ENCODE data around the gene WDR86.
A peak's percentile ranks its signal among the peaks of the same experiment; 100 is the strongest.

WDR86 gene

GRCh38 chr7:151349507-151349853 is 60.4 kb downstream of the WDR86 start:
- H3K27me3 ChIP-seq (ENCODE audit: control insufficient read depth, insufficient read depth, low read length) = no peaks in the 10 kb centered on the region
- H3K9me3 ChIP-seq (ENCODE audit: control insufficient read depth, insufficient read depth, low read depth, low read length) = no peaks in the 10 kb centered on the region
- no peaks in the 10 kb centered on the region for H3K4me1 ChIP-seq (ENCODE audit: control insufficient read depth, insufficient read depth, low read length)
- no peak overlapping the region for H3K27ac ChIP-seq (ENCODE audit: low read depth, low read length)
- H3K36me3 ChIP-seq (ENCODE audit: control insufficient read depth, insufficient read depth, low read length) = peaks cover 66% of the 10 kb centered on the region
- no peak overlapping the region for H3K9ac ChIP-seq (ENCODE audit: low read length)
- H3K4me3 ChIP-seq (ENCODE audit: low read depth, low read length) = no peak overlapping the region

GRCh38 chr7:151348970-151349369 is 60.9 kb downstream of the WDR86 start:
- Histone ChIP-seq H3K4me1 (ENCODE audit: control insufficient read depth, insufficient read depth, low read length) (no peaks in the 10 kb centered on the region), H3K27ac (ENCODE audit: low read depth, low read length) (no peak overlapping the region), H3K9ac (ENCODE audit: low read length) (no peak overlapping the region), H3K36me3 (ENCODE audit: control insufficient read depth, insufficient read depth, low read length) (peaks cover 65% of the 10 kb centered on the region), H3K4me3 (ENCODE audit: low read depth, low read length) (no peak overlapping the region), H3K9me3 (ENCODE audit: control insufficient read depth, insufficient read depth, low read depth, low read length) (no peaks in the 10 kb centered on the region), H3K27me3 (ENCODE audit: control insufficient read depth, insufficient read depth, low read length) (no peaks in the 10 kb centered on the region)

- peaks cover 51% of the 10 kb centered on the region for H3K36me3 ChIP-seq (ENCODE audit: control insufficient read depth, insufficient read depth, low read length)
These were observed 62.6 kb downstream of the WDR86 start for GRCh38 chr7:151347200-151347599.

GRCh38 chr7:151346470-151346769 is 63.4 kb downstream of the WDR86 start:
- peaks cover 43% of the 10 kb centered on the region for H3K36me3 ChIP-seq (ENCODE audit: control insufficient read depth, insufficient read depth, low read length)
- H3K9ac ChIP-seq (ENCODE audit: low read length) = no peak overlapping the region
- H3K4me3 ChIP-seq (ENCODE audit: low read depth, low read length) = no peak overlapping the region
- H3K4me1 ChIP-seq (ENCODE audit: control insufficient read depth, insufficient read depth, low read length) = no peaks in the 10 kb centered on the region
- no peak overlapping the region for H3K27ac ChIP-seq (ENCODE audit: low read depth, low read length)
- no peaks in the 10 kb centered on the region for H3K9me3 ChIP-seq (ENCODE audit: control insufficient read depth, insufficient read depth, low read depth, low read length)
- no peaks in the 10 kb centered on the region for H3K27me3 ChIP-seq (ENCODE audit: control insufficient read depth, insufficient read depth, low read length)

More at GRCh38 chr7:151347200-151347599, 62.6 kb downstream of the WDR86 start:
- Histone ChIP-seq H3K27ac (ENCODE audit: low read depth, low read length) (no peak overlapping the region), H3K4me3 (ENCODE audit: low read depth, low read length) (no peak overlapping the region), H3K9ac (ENCODE audit: low read length) (no peak overlapping the region), H3K4me1 (ENCODE audit: control insufficient read depth, insufficient read depth, low read length) (no peaks in the 10 kb centered on the region), H3K9me3 (ENCODE audit: control insufficient read depth, insufficient read depth, low read depth, low read length) (no peaks in the 10 kb centered on the region), H3K27me3 (ENCODE audit: control insufficient read depth, insufficient read depth, low read length) (no peaks in the 10 kb centered on the region)

GRCh38 chr7:151345576-151346469 is 64.0 kb downstream of the WDR86 start:
- Histone ChIP-seq H3K4me1 (ENCODE audit: control insufficient read depth, insufficient read depth, low read length) (0 out of 2 replicates have a peak, but pooled peaks cover 4% of the 10 kb centered on the region), H3K27me3 (ENCODE audit: control insufficient read depth, insufficient read depth, low read length) (no peaks in the 10 kb centered on the region), H3K4me3 (ENCODE audit: low read depth, low read length) (no peak overlapping the region), H3K36me3 (ENCODE audit: control insufficient read depth, insufficient read depth, low read length) (peaks cover 41% of the 10 kb centered on the region), H3K9me3 (ENCODE audit: control insufficient read depth, insufficient read depth, low read depth, low read length) (no peaks in the 10 kb centered on the region), H3K27ac (ENCODE audit: low read depth, low read length) (no peak overlapping the region), H3K9ac (ENCODE audit: low read length) (no peak overlapping the region)

- H3K27me3 ChIP-seq (ENCODE audit: control insufficient read depth, insufficient read depth, low read length) = no peaks in the 10 kb centered on the region
- no peak overlapping the region for H3K27ac ChIP-seq (ENCODE audit: low read depth, low read length)
- H3K4me1 ChIP-seq (ENCODE audit: control insufficient read depth, insufficient read depth, low read length) = 0 out of 2 replicates have a peak, but pooled peaks cover 4% of the 10 kb centered on the region
- H3K36me3 ChIP-seq (ENCODE audit: control insufficient read depth, insufficient read depth, low read length) = peaks cover 30% of the 10 kb centered on the region
- H3K9me3 ChIP-seq (ENCODE audit: control insufficient read depth, insufficient read depth, low read depth, low read length) = no peaks in the 10 kb centered on the region
- no peak overlapping the region for H3K9ac ChIP-seq (ENCODE audit: low read length)
- no peak overlapping the region for H3K4me3 ChIP-seq (ENCODE audit: low read depth, low read length)
These were observed 66.3 kb downstream of the WDR86 start for GRCh38 chr7:151343516-151343915.

- H3K4me3 ChIP-seq (ENCODE audit: low read depth, low read length) = peak overlapping the region; percentile 78; the same call in 1 of the 2 replicates
- no peak overlapping the region for H3K27ac ChIP-seq (ENCODE audit: low read depth, low read length)
- H3K9me3 ChIP-seq (ENCODE audit: control insufficient read depth, insufficient read depth, low read depth, low read length) = no peaks in the 10 kb centered on the region
- no peaks in the 10 kb centered on the region for H3K27me3 ChIP-seq (ENCODE audit: control insufficient read depth, insufficient read depth, low read length)
- H3K9ac ChIP-seq (ENCODE audit: low read length) = no peak overlapping the region
- H3K4me1 ChIP-seq (ENCODE audit: control insufficient read depth, insufficient read depth, low read length) = 0 out of 2 replicates have a peak, but pooled peaks cover 4% of the 10 kb centered on the region
- H3K36me3 ChIP-seq (ENCODE audit: control insufficient read depth, insufficient read depth, low read length) = peaks cover 29% of the 10 kb centered on the region
These were observed 67.0 kb downstream of the WDR86 start for GRCh38 chr7:151342811-151343210.

GRCh38 chr7:151342102-151342646 is 67.7 kb downstream of the WDR86 start:
- Histone ChIP-seq H3K9ac (ENCODE audit: low read length) (peak overlapping the region; percentile 66), H3K4me3 (ENCODE audit: low read depth, low read length) (peak overlapping the region; percentile 78), H3K27ac (ENCODE audit: low read depth, low read length) (peak overlapping the region; percentile 26; the same call in 1 of the 2 replicates), H3K4me1 (ENCODE audit: control insufficient read depth, insufficient read depth, low read length) (0 out of 2 replicates have a peak, but pooled peaks cover 4% of the 10 kb centered on the region), H3K9me3 (ENCODE audit: control insufficient read depth, insufficient read depth, low read depth, low read length) (no peaks in the 10 kb centered on the region), H3K27me3 (ENCODE audit: control insufficient read depth, insufficient read depth, low read length) (no peaks in the 10 kb centered on the region), H3K36me3 (ENCODE audit: control insufficient read depth, insufficient read depth, low read length) (peaks cover 23% of the 10 kb centered on the region)

GRCh38 chr7:151341357-151342101 is 68.3 kb downstream of the WDR86 start, which contains the start of gene NUB1:
TSS of gene NUB1 (plus strand) at chr7:151341812. CDS start at chr7:151345350, 3,538 bp downstream.
- Histone ChIP-seq H3K27ac (ENCODE audit: low read depth, low read length) (peak within 1 kb of the TSS; percentile 26; the same call in 1 of the 2 replicates), H3K9ac (ENCODE audit: low read length) (peak within 1 kb of the TSS; percentile 66), H3K27me3 (ENCODE audit: control insufficient read depth, insufficient read depth, low read length) (no peaks in the 10 kb centered on the region), H3K4me3 (ENCODE audit: low read depth, low read length) (peak within 1 kb of the TSS; percentile 78), H3K9me3 (ENCODE audit: control insufficient read depth, insufficient read depth, low read depth, low read length) (no peaks in the 10 kb centered on the region), H3K4me1 (ENCODE audit: control insufficient read depth, insufficient read depth, low read length) (0 out of 2 replicates have a peak, but pooled peaks cover 4% of the 10 kb centered on the region), H3K36me3 (ENCODE audit: control insufficient read depth, insufficient read depth, low read length) (peaks cover 18% of the 10 kb centered on the region)

GRCh38 chr7:151340794-151341356 is 69.0 kb downstream of the WDR86 start:
- H3K27me3 ChIP-seq (ENCODE audit: control insufficient read depth, insufficient read depth, low read length) = no peaks in the 10 kb centered on the region

More at GRCh38 chr7:151340794-151341356, 69.0 kb downstream of the WDR86 start:
- H3K9ac ChIP-seq (ENCODE audit: low read length) = peak overlapping the region; percentile 47
- H3K4me3 ChIP-seq (ENCODE audit: low read depth, low read length) = peak overlapping the region; percentile 58
- peaks cover 12% of the 10 kb centered on the region for H3K36me3 ChIP-seq (ENCODE audit: control insufficient read depth, insufficient read depth, low read length)
- no peak overlapping the region for H3K27ac ChIP-seq (ENCODE audit: low read depth, low read length)
- H3K4me1 ChIP-seq (ENCODE audit: control insufficient read depth, insufficient read depth, low read length) = 0 out of 2 replicates have a peak, but pooled peaks cover 4% of the 10 kb centered on the region
- no peaks in the 10 kb centered on the region for H3K9me3 ChIP-seq (ENCODE audit: control insufficient read depth, insufficient read depth, low read depth, low read length)
